ENCODE results near the gene RPL9. TPM values are rescaled to one million over a fixed set of nuclear protein-coding genes. Genes with fewer than 3 reads are reported as not detected.

Gene RPL9
- total RNA-seq, 6 experiments from 2014 or later = 1,332 to 1,543 (median 1,424) TPM

DNA sequence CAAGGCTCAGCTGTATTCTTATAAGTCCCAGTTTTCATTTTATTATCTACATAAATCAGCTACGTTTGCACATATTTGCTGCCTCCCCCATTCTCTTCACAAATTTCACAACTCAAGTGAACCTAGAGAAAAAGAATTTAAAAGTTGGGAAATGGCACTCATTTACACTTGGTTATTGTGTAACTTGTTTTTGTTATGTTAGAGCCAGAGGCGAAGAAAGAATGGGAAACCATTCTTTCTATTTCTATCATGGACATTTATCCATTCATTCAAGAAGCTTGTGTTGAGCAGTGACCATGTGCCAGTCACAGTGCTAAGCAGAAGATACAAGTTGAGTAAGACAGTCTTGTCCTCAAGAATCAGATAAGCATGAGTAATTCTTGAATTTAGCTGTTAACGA is 13.7 kb upstream of the RPL9 start:
- no peaks in the 10 kb centered on the region for H3K36me3 Mint-ChIP-seq (ENCODE audit: low read depth)
- no peaks in the 10 kb centered on the region for H3K9me3 Mint-ChIP-seq
- no peak overlapping the region for H3K4me3 Mint-ChIP-seq
- TF ChIP-seq, protein P1, sequence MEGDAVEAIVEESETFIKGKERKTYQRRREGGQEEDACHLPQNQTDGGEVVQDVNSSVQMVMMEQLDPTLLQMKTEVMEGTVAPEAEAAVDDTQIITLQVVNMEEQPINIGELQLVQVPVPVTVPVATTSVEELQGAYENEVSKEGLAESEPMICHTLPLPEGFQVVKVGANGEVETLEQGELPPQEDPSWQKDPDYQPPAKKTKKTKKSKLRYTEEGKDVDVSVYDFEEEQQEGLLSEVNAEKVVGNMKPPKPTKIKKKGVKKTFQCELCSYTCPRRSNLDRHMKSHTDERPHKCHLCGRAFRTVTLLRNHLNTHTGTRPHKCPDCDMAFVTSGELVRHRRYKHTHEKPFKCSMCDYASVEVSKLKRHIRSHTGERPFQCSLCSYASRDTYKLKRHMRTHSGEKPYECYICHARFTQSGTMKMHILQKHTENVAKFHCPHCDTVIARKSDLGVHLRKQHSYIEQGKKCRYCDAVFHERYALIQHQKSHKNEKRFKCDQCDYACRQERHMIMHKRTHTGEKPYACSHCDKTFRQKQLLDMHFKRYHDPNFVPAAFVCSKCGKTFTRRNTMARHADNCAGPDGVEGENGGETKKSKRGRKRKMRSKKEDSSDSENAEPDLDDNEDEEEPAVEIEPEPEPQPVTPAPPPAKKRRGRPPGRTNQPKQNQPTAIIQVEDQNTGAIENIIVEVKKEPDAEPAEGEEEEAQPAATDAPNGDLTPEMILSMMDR (IDR thresholded peaks at IDR 0.05) = no peak
- peaks cover 19% of the 10 kb centered on the region for H3K4me1 Mint-ChIP-seq (ENCODE audit: low read depth)
- no peaks in the 10 kb centered on the region for H3K27me3 Mint-ChIP-seq (ENCODE audit: insufficient read depth)
- no peak for DNase-seq
- no peak overlapping the region for H3K27ac Mint-ChIP-seq

DNA sequence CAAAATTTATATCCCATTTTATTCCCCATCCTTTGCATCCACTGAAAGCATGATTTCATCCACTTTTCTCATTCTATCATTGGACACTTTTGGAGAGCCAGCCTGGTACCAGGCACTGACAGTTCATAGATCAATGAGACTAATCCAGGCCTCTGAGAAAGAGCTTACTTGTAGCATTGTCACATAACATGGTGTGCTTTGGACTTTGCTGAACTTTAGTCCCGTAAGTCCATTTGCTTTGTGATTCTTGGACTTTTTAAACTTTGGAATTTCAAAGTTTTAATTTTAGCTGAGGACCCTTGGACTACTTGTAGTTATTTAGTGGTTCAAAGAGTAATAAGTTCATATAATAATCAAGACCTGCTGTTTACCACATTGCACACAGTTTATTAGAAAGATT is 11.7 kb upstream of the RPL9 start:
- Mint-ChIP-seq H3K27me3 (ENCODE audit: insufficient read depth) (no peaks in the 10 kb centered on the region), H3K36me3 (ENCODE audit: low read depth) (no peaks in the 10 kb centered on the region), H3K9me3 (no peaks in the 10 kb centered on the region), H3K4me3 (no peak overlapping the region), H3K27ac (no peak overlapping the region), H3K4me1 (ENCODE audit: low read depth) (peaks cover 10% of the 10 kb centered on the region)
- no peak for DNase-seq
- TF ChIP-seq, protein P1 (IDR thresholded peaks at IDR 0.05) = no peak

DNA sequence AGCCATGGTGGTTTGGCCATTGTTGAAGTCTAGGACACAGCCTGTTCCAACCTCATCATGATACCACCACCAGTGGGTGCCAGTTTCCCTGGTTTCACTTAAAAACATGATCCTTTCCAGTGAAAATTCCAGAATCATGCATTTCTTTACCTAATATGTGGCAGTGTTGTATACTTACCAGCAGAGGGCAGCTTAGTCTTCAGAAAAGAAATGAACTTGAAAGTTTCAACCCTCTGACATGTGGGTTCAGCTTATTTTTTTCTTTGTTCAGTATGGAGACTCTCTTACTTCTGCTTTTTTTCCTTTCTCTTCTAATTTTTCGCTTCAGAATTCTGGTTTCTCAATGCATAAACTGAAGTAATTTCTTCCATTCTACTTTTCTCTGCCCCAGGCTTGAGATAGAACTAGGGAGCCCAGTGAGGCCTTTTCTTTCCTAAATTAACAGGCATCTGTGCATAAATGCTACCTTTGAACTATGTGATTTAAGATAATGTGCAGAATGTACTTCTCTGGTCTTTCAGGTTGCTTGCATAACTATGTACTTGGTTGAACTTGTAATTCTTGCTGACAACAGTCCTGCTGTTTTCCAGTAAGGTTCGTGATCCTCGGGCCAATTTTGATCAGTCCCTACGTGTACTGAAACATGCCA is 10.8 kb upstream of the RPL9 start:
- H3K9me3 Mint-ChIP-seq = no peaks in the 10 kb centered on the region
- no peak overlapping the region for H3K4me3 Mint-ChIP-seq
- TF ChIP-seq, protein P1 (IDR thresholded peaks at IDR 0.05) = peak; percentile 98
- DNase-seq = peak; percentile 88
- H3K27ac Mint-ChIP-seq = peak overlapping the region; percentile 68
- H3K4me1 Mint-ChIP-seq (ENCODE audit: low read depth) = peaks cover 19% of the 10 kb centered on the region
- peaks cover 4% of the 10 kb centered on the region; the same call in 1 of the 2 replicates for H3K36me3 Mint-ChIP-seq (ENCODE audit: low read depth)
- H3K27me3 Mint-ChIP-seq (ENCODE audit: insufficient read depth) = no peaks in the 10 kb centered on the region

DNA sequence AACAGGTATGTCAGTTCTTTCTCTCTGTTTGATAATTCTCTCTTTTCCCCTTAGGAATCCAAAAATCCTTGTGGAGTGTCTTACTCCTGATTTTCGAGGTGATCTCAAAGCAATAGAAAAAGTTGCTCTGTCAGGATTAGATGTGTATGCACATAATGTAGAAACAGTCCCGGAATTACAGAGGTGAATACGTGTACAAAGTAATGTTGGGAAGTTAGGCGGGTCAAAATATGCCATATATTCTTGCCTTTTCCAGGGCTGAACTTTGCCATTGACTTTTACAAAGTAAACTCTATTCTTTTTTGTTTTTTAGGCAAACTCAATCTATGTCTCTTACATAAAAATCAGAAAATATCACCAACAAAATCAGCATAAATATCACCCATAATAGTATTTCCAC is 8.7 kb upstream of the RPL9 start:
- no peak for DNase-seq
- H3K27ac Mint-ChIP-seq = no peak overlapping the region
- no peaks in the 10 kb centered on the region for H3K27me3 Mint-ChIP-seq (ENCODE audit: insufficient read depth)
- H3K9me3 Mint-ChIP-seq = no peaks in the 10 kb centered on the region
- H3K36me3 Mint-ChIP-seq (ENCODE audit: low read depth) = peaks cover 4% of the 10 kb centered on the region; the same call in 1 of the 2 replicates
- H3K4me3 Mint-ChIP-seq = no peak overlapping the region
- peaks cover 20% of the 10 kb centered on the region for H3K4me1 Mint-ChIP-seq (ENCODE audit: low read depth)
- TF ChIP-seq, protein P1 (IDR thresholded peaks at IDR 0.05) = no peak

DNA sequence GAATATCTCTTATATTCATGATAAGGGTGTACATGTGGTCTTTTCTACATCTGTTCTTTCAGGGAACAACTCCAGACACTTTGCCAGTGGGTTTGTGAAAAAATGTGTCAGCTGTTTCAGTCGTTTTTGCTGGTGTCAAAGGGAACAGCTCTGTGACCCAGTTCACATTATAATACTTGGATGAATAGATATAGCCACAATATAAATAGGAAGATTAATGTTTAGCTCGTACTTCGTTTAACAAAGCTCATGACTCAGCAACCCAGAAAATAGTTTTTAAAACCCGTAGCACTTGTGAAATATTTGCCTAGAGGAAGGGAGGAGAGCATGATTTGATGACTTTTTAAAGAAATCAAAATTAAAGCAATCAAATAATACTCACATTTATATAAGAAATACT is 8.0 kb upstream of the RPL9 start:
- Mint-ChIP-seq H3K36me3 (ENCODE audit: low read depth) (peaks cover 4% of the 10 kb centered on the region; the same call in 1 of the 2 replicates), H3K9me3 (no peaks in the 10 kb centered on the region), H3K27me3 (ENCODE audit: insufficient read depth) (no peaks in the 10 kb centered on the region), H3K4me1 (ENCODE audit: low read depth) (peaks cover 20% of the 10 kb centered on the region), H3K27ac (no peak overlapping the region), H3K4me3 (no peak overlapping the region)
- no peak for DNase-seq
- TF ChIP-seq, protein P1 (IDR thresholded peaks at IDR 0.05) = no peak

Data from HFFc6 (cell line).